ENCODE data around the gene CP. TPM values are rescaled to one million over a fixed set of nuclear protein-coding genes. Genes with fewer than 3 reads are reported as not detected.

CP gene
- total RNA-seq, 2 donors from 2014 or later, result 6.8 to 68.4 TPM

- Histone ChIP-seq H3K27me3 (no peaks in the 10 kb centered on the region), H3K4me3 (no peak overlapping the region), H3K4me1 (no peaks in the 10 kb centered on the region), H3K9me3 (no peaks in the 10 kb centered on the region), H3K36me3 (peaks cover 20% of the 10 kb centered on the region), H3K27ac (no peak overlapping the region)
- TF ChIP-seq CTCF (IDR thresholded peaks at IDR 0.05), result no peak
- DNase-seq (ENCODE audit: low spot score), result no peak
Measured at GRCh38 chr3:149145974-149146373, 75.7 kb downstream of the CP start.

GRCh38 chr3:149145356-149145755 lies 76.3 kb downstream of the CP start:
- H3K4me3 ChIP-seq, result no peak overlapping the region
- no peak for TF ChIP-seq CTCF (IDR thresholded peaks at IDR 0.05)
- no peaks in the 10 kb centered on the region for H3K27me3 ChIP-seq
- no peaks in the 10 kb centered on the region for H3K9me3 ChIP-seq
- H3K27ac ChIP-seq, result no peak overlapping the region
- no peak for DNase-seq (ENCODE audit: low spot score)
- no peaks in the 10 kb centered on the region for H3K4me1 ChIP-seq
- H3K36me3 ChIP-seq, result peaks cover 13% of the 10 kb centered on the region

- H3K9me3 ChIP-seq, result no peaks in the 10 kb centered on the region
- H3K27me3 ChIP-seq, result no peaks in the 10 kb centered on the region
- DNase-seq (ENCODE audit: low spot score), result no peak
- H3K36me3 ChIP-seq, result peaks cover 13% of the 10 kb centered on the region
- no peak overlapping the region for H3K4me3 ChIP-seq
- H3K4me1 ChIP-seq, result no peaks in the 10 kb centered on the region
- no peak overlapping the region for H3K27ac ChIP-seq
- TF ChIP-seq CTCF (IDR thresholded peaks at IDR 0.05), result no peak
Measured at GRCh38 chr3:149142682-149143081, 78.9 kb downstream of the CP start.

- Histone ChIP-seq H3K9me3 (no peaks in the 10 kb centered on the region), H3K4me1 (peaks cover 0 to 16% of the 10 kb centered on the region in 2 donors), H3K4me3 (no peak overlapping the region), H3K27me3 (no peaks in the 10 kb centered on the region), H3K27ac (no peak overlapping the region), H3K36me3 (no peaks in the 10 kb centered on the region)
- DNase-seq (ENCODE audit: low spot score), result no peak
- no peak for TF ChIP-seq CTCF (IDR thresholded peaks at IDR 0.05)
Measured at GRCh38 chr3:149134575-149134974, 87.1 kb downstream of the CP start.

- Histone ChIP-seq H3K4me3 (no peak overlapping the region), H3K36me3 (no peaks in the 10 kb centered on the region), H3K9me3 (no peaks in the 10 kb centered on the region), H3K27me3 (no peaks in the 10 kb centered on the region), H3K4me1 (peaks cover 0 to 24% of the 10 kb centered on the region in 2 donors), H3K27ac (peak overlapping the region; percentile 22 to 83)
- no peak for DNase-seq (ENCODE audit: low spot score)
- TF ChIP-seq CTCF (IDR thresholded peaks at IDR 0.05), result no peak
Measured at GRCh38 chr3:149131589-149131988, 90.0 kb downstream of the CP start.

Measured in right atrium auricular region (tissue), 2 donors.